PC-9 (cell line): Measurements from ENCODE around the gene KL. TPM values are rescaled to one million over a fixed set of nuclear protein-coding genes. Genes with fewer than 3 reads are reported as not detected.

Experiments
- BruUV-seq: library from RNA; stranded (reverse); fragments of 400-500 nt; replicated peaks from 2 replicates; lab custom pipeline; 2021; lab: Mats Ljungman, UMichigan
- CTCF ChIA-PET: fragments of 300-600 bp; sonication (Branson Sonifier 250); formaldehyde crosslinking; loops from one replicate; lab custom pipeline; 2022; ENCODE audit warnings: antibody characterized with exemption; lab: Charles Lee
- POLR2A ChIA-PET: fragments of 300-600 bp; sonication (Branson Sonifier 250); formaldehyde crosslinking; loops from one replicate; lab custom pipeline; 2022; ENCODE audit warnings: antibody characterized with exemption; ENCODE audit not compliant: unreplicated experiment; lab: Charles Lee
- DNase-seq, 2 experiments: peaks; one replicate each; pipeline versions ENCODE4 v3.0.0 to v3.0.0-alpha.2; 2015 to 2022; ENCODE audit warnings: mixed read lengths in 1 of 2
- H2AFZ ChIP-seq: fragments of 200-600 bp; sonication (generic); 2 replicates; pipeline ENCODE4 v1.8.1; 2017; ENCODE audit warnings: antibody characterized with exemption
- H3F3A ChIP-seq: fragments of 200-600 bp; sonication (generic); 2 replicates; pipeline ENCODE4 v1.8.1; 2017; ENCODE audit warnings: antibody characterized with exemption, mild to moderate bottlenecking, low read depth; ENCODE audit not compliant: insufficient read depth
- H3K27ac ChIP-seq: fragments of 200-600 bp; sonication (generic); 2 replicates; pipeline ENCODE4 v1.6.1; 2016; ENCODE audit warnings: mixed run types
- H3K27me3 ChIP-seq: fragments of 200-600 bp; sonication (generic); 2 replicates; pipeline ENCODE4 v1.6.1; 2016; ENCODE audit warnings: low read depth, mixed run types; ENCODE audit not compliant: insufficient read depth
- H3K36me3 ChIP-seq: fragments of 200-600 bp; sonication (generic); 2 replicates; pipeline ENCODE4 v1.6.1; 2016; ENCODE audit warnings: low read depth, mixed run types
- H3K4me1 ChIP-seq: fragments of 200-600 bp; sonication (generic); replicated peaks from 2 replicates; pipeline ENCODE4 v1.6.1; 2016; ENCODE audit warnings: mixed run types; ENCODE audit not compliant: insufficient read depth
- H3K4me2 ChIP-seq: fragments of 200-600 bp; sonication (generic); 2 replicates; pipeline ENCODE4 v1.6.1; 2017; ENCODE audit warnings: mixed run types
- H3K4me3 ChIP-seq: fragments of 200-600 bp; sonication (generic); 2 replicates; pipeline ENCODE4 v1.6.1; 2016; ENCODE audit warnings: mixed run types
- H3K79me2 ChIP-seq: fragments of 200-600 bp; sonication (generic); 2 replicates; pipeline ENCODE4 v1.6.1; 2017; ENCODE audit warnings: low read depth, mixed run types
- H3K9me2 ChIP-seq: fragments of 200-600 bp; sonication (generic); 2 replicates; pipeline ENCODE4 v1.8.1; 2017; ENCODE audit warnings: mild to moderate bottlenecking; ENCODE audit not compliant: insufficient read depth
- H3K9me3 ChIP-seq: fragments of 200-600 bp; sonication (generic); 2 replicates; pipeline ENCODE4 v1.8.1; 2016; ENCODE audit warnings: low read depth; ENCODE audit not compliant: insufficient read depth
- H4K20me1 ChIP-seq: fragments of 200-600 bp; sonication (generic); 2 replicates; pipeline ENCODE4 v1.8.1; 2017; ENCODE audit not compliant: insufficient read depth
- EZH2 ChIP-seq: fragments of 200-600 bp; sonication (generic); IDR thresholded peaks from 2 replicates; pipeline ENCODE4 v1.8.0; 2017; ENCODE audit warnings: antibody characterized with exemption, low read depth
- intact Hi-C: fragments of 100-400 bp; cut with micrococcal nuclease; formaldehyde crosslinking; loops from one replicate; pipeline ENCODE4 v1.10.0; 2022; ENCODE audit not compliant: unreplicated experiment
- total RNA-seq: library from RNA; stranded (reverse); gene quantifications from 2 replicates; pipeline ENCODE4 v1.2.3, GENCODE V29; 2021
- TF ChIP-seq, protein P1 (sequence below): fragments of 200-600 bp; sonication (generic); conservative IDR thresholded peaks from 2 replicates; pipeline ENCODE4 v1.6.1; 2017; ENCODE audit warnings: mixed run types, antibody characterized with exemption, mild to moderate bottlenecking, moderate library complexity

KL gene
- total RNA-seq, 1 experiment from 2014 or later = 1.4 TPM

DNA sequence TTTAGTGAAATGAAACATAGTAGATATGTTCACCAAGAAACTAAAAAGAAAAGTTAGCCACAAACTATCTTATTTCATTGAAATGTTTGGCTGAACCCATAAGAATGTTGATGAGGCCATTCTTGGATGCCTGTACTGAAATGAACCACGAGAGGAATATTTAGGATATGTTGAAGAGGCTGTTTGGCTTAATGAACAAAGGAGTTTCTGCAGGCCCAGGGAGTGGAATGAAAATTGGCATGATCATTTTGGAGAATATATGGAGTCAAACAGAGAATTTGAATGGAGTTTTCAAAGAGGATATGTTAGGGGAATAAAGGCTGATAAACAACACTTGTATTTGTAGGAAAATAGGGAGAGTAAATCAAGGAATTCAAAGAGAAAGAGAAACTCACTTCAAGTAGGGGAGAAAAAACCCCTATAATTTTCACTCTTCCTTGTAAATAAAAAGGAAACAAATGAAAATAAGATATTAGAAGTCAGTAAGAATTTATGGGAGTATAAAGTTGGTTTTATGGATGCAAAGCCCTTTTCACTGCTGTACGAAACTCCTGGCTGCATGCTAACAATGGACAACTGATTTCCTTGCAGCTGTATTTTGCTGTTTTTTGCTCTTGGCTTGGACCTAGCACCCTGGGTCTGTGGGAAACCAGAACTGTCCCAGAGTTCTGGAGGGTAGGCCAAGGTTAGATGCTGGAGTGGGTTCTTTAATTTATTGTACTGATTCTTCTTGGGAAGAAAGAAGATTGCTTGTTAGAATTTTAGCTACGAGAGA is 36.5 kb downstream of the KL start:
- Histone ChIP-seq H3K9me3 (no peaks in the 10 kb centered on the region), H2AFZ (0 out of 2 replicates have a peak overlapping the region, but pooled peaks have one; percentile 15), H4K20me1 (no peaks in the 10 kb centered on the region), H3K9me2 (no peaks in the 10 kb centered on the region), H3F3A (no peaks in the 10 kb centered on the region), H3K79me2 (no peaks in the 10 kb centered on the region), H3K27ac (no peak overlapping the region), H3K36me3 (no peaks in the 10 kb centered on the region), H3K4me1 (no peaks in the 10 kb centered on the region), H3K4me3 (no peak overlapping the region), H3K4me2 (no peak overlapping the region), H3K27me3 (no peaks in the 10 kb centered on the region)
- DNase-seq = no peak
- ChIA-PET POLR2A (no interaction called here), CTCF (no interaction called here)
- intact Hi-C loops = no loop called here
- BruUV-seq = no TSS peak
- no peak for TF ChIP-seq EZH2
- TF ChIP-seq, protein P1, sequence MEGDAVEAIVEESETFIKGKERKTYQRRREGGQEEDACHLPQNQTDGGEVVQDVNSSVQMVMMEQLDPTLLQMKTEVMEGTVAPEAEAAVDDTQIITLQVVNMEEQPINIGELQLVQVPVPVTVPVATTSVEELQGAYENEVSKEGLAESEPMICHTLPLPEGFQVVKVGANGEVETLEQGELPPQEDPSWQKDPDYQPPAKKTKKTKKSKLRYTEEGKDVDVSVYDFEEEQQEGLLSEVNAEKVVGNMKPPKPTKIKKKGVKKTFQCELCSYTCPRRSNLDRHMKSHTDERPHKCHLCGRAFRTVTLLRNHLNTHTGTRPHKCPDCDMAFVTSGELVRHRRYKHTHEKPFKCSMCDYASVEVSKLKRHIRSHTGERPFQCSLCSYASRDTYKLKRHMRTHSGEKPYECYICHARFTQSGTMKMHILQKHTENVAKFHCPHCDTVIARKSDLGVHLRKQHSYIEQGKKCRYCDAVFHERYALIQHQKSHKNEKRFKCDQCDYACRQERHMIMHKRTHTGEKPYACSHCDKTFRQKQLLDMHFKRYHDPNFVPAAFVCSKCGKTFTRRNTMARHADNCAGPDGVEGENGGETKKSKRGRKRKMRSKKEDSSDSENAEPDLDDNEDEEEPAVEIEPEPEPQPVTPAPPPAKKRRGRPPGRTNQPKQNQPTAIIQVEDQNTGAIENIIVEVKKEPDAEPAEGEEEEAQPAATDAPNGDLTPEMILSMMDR = no peak

DNA sequence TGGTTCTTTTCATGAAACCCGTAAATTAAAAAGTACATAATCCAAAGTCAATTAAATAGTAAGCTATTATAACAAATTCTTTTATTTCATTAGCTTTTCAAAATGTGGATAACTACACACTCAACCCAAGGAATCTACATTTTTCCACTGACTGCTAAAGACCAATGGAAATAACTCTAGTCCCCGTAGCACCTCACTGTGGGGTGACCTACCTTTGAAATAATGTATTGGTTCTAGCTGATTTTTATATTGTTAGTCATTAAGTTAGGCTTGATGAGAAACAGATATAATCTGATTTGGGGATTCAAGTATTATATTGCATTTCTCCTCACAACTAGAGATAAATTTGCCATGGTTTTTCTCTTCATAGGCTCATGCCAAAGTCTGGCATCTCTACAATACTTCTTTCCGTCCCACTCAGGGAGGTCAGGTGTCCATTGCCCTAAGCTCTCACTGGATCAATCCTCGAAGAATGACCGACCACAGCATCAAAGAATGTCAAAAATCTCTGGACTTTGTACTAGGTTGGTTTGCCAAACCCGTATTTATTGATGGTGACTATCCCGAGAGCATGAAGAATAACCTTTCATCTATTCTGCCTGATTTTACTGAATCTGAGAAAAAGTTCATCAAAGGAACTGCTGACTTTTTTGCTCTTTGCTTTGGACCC is 37.3 kb downstream of the KL start:
- Histone ChIP-seq H3K4me3 (no peak overlapping the region), H4K20me1 (no peaks in the 10 kb centered on the region), H3K9me2 (no peaks in the 10 kb centered on the region), H3K36me3 (no peaks in the 10 kb centered on the region), H2AFZ (no peak overlapping the region), H3F3A (no peaks in the 10 kb centered on the region), H3K27me3 (no peaks in the 10 kb centered on the region), H3K9me3 (no peaks in the 10 kb centered on the region), H3K4me1 (no peaks in the 10 kb centered on the region), H3K27ac (no peak overlapping the region), H3K4me2 (no peak overlapping the region), H3K79me2 (no peaks in the 10 kb centered on the region)
- BruUV-seq = no TSS peak
- TF ChIP-seq, protein P1 = no peak
- no peak for TF ChIP-seq EZH2
- CTCF ChIA-PET = no interaction called here
- intact Hi-C loops = no loop called here
- POLR2A ChIA-PET = no interaction called here
- DNase-seq = no peak

DNA sequence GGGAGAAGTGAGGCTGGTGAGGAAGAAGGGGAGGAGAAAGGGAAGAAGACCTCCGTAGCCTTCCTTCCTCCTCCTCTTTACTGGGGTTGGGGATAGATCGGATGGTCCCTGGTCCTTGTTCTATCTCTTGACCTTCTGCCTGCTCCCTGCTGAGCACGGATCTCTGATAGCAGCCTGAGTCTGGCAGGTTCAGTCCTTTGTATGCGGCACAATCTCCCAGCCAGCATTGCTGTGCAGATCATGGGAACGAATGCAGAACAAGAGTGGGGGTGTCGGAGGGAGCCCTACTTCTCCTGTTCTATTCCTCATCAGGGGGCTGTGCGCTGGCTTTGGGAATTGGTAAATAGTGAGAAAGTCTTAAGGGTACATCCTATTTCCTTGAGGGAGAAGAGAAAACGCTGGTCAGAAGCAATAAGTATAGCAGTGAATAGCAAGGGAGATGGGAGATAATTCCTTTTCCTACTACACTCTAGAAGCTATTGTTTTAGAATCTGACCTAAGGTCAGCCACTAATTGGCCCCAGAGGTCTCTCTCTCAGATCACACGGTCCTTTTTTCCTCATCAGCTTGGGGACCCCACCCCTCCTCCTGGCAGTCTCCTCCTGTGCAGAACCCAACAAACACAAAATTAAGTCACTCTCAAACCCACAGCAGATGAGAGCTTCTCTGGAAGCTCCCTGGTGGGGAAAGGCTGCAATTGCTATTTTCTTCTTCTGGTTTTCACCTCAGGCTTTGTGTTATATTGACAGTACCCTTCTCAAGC is 41.0 kb downstream of the KL start:
- no peak overlapping the region for H3K4me3 ChIP-seq
- H3K36me3 ChIP-seq = no peaks in the 10 kb centered on the region
- H3K9me3 ChIP-seq = no peaks in the 10 kb centered on the region
- H3K4me2 ChIP-seq = no peak overlapping the region
- H3K4me1 ChIP-seq = no peaks in the 10 kb centered on the region
- no TSS peak for BruUV-seq
- H3K79me2 ChIP-seq = no peaks in the 10 kb centered on the region
- no peak overlapping the region for H2AFZ ChIP-seq
- H3K9me2 ChIP-seq = no peaks in the 10 kb centered on the region
- intact Hi-C loops = no loop called here
- no peaks in the 10 kb centered on the region for H3K27me3 ChIP-seq
- no peak overlapping the region for H3K27ac ChIP-seq
- TF ChIP-seq, protein P1 = peak; percentile 49; the same call in 1 of the 2 replicates
- no peak for TF ChIP-seq EZH2
- ChIA-PET CTCF (interaction anchor here (0.6 kb wide), 1 partner anchor 486 kb away, joined by 4 read pairs; no protein-coding TSS in a partner anchor), POLR2A (interaction anchor here (0.6 to 0.7 kb wide), 2 partner anchors 8 to 663 kb away, joined by 3 to 4 read pairs; no protein-coding TSS in a partner anchor)
- no peaks in the 10 kb centered on the region for H3F3A ChIP-seq
- no peak for DNase-seq
- no peaks in the 10 kb centered on the region for H4K20me1 ChIP-seq
